ENCODE data around the gene MYL4. TPM values are rescaled to one million over a fixed set of nuclear protein-coding genes. Genes with fewer than 3 reads are reported as not detected.

Gene MYL4
- total and polyA plus RNA-seq, 10 of the 15 experiments (the other 5 are each of a cell fraction or from before 2014, with no cell fraction given), result 0.23 to 1.6 (median 0.58) TPM; not detected in 3

DNA sequence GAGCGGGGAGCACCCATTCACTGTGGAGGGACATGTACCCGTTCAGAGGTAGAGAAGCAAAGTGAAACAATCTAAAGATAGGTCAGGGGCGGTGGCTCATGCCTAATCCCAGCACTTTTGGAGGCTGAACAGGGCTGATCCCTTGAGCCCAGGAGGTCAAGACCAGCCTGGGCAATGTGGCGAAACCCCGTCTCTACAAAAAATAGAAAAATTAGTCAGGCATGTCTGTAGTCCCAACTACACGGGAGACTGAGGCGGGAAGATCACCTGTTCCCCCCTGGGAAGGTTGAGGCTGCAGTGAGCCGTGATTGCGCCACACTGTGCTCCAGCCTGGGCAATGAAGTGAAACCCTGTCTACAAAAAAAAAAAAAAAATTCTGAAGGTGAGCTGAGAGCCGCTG, 21.7 kb downstream of the MYL4 start:
- no peaks in the 10 kb centered on the region for H3K79me2 ChIP-seq (ENCODE audit: control insufficient read depth, insufficient read depth, low read length)
- DNase-seq (ENCODE audit: low read depth, low spot score) (peak; percentile 24), FAIRE-seq (no peak), ATAC-seq (peak; percentile 75)
- H3K4me1 ChIP-seq (ENCODE audit: control insufficient read depth, insufficient read depth, low read length), result peaks cover 18% of the 10 kb centered on the region
- peak overlapping the region; percentile 73 for H3K4me2 ChIP-seq (ENCODE audit: control insufficient read depth, insufficient read depth)
- peak overlapping the region; percentile 37 for H3K4me3 ChIP-seq
- no peaks in the 10 kb centered on the region for H3K36me3 ChIP-seq (ENCODE audit: control insufficient read depth in 2 of 2, insufficient read depth in 2 of 2, low read length in 1 of 2)
- no peaks in the 10 kb centered on the region; the same call in 2 of the 3 replicates for H3K9me3 ChIP-seq (replicated peaks; ENCODE audit: control insufficient read depth, insufficient read depth, low read length)
- CTCF ChIA-PET, result interaction anchor here (0.6 to 4.8 kb wide), 23 partner anchors 10 to 1182 kb away, joined by 3 to 227 read pairs (median 6); partner anchors contain the start of genes EFCAB13 and MYL4
- intact Hi-C loops (cut with micrococcal nuclease; ENCODE audit: unreplicated experiment), result loop anchor here (1.0 to 2.0 kb wide), 5 partner anchors 24 to 384 kb away; no protein-coding TSS in a partner anchor
- WGBS (ENCODE audit: insufficient coverage, insufficient replicate concordance, low lambda C conversion rate, missing lambda C conversion rate), result under 1% methylated on average over 10 of the region's 10 CpGs
- H3K9ac ChIP-seq (ENCODE audit: control insufficient read depth, insufficient read depth, low read length), result peak overlapping the region; percentile 19
- no peak overlapping the region; the same call in 1 of the 2 replicates for H3K27ac ChIP-seq (ENCODE audit: control insufficient read depth, insufficient read depth)
- in situ Hi-C loops (cut with MboI), result loop anchor here (5.0 kb wide), 2 partner anchors 81 to 381 kb away; no protein-coding TSS in a partner anchor
- no peaks in the 10 kb centered on the region for H4K20me1 ChIP-seq (ENCODE audit: control insufficient read depth, insufficient read depth)
- peak overlapping the region; percentile 56 for H2AFZ ChIP-seq (ENCODE audit: control insufficient read depth, low read depth, low read length)
- RAD21 ChIA-PET (ENCODE audit: unreplicated experiment), result interaction anchor here (0.7 to 4.5 kb wide), 20 partner anchors 10 to 385 kb away, joined by 3 to 158 read pairs (median 8); partner anchors contain the start of genes EFCAB13, ITGB3 and MYL4
- POLR2A ChIA-PET, result interaction anchor here (0.6 to 3.7 kb wide), 12 partner anchors 10 to 1653 kb away, joined by 3 to 32 read pairs (median 3); partner anchors contain the start of gene EFCAB13
- SMC1A ChIA-PET (ENCODE audit: uncharacterized antibody, unreplicated experiment), result interaction anchor here (0.6 to 5.8 kb wide), 21 partner anchors 10 to 486 kb away, joined by 3 to 175 read pairs (median 10); partner anchors contain the start of genes EFCAB13 and MYL4
- no peaks in the 10 kb centered on the region; a peak in 1 of 4 replicates for H3K27me3 ChIP-seq (replicated peaks in 1 of 2; ENCODE audit: control insufficient read depth in 2 of 2, insufficient read depth in 2 of 2, low read length in 1 of 2)
- BruUV-seq (replicated peaks), result TSS peak; percentile 88
- TF ChIP-seq IRF5 (IDR thresholded peaks at IDR 0.05; ENCODE audit: borderline replicate concordance) (no peak), USF1 (IDR thresholded peaks at IDR 0.05; ENCODE audit: borderline replicate concordance, extremely low read length, insufficient read depth, low read depth, low read length) (no peak), CEBPB (IDR thresholded peaks at IDR 0.05; ENCODE audit: borderline replicate concordance in 1 of 2, low read depth in 2 of 2, low read length in 2 of 2) (peak in 1 of 2 experiments; percentile 48; a peak in 1 of 4 replicates), SUPT20H (IDR thresholded peaks at IDR 0.05; ENCODE audit: borderline replicate concordance, control insufficient read depth, low read depth, low read length) (no peak), MYB (IDR thresholded peaks at IDR 0.05; ENCODE audit: borderline replicate concordance, low read depth, low read length) (no peak), ETV6 (conservative IDR thresholded peaks at IDR 0.05 in 1 of 2, IDR thresholded peaks at IDR 0.05 in 1 of 2; ENCODE audit: borderline replicate concordance in 1 of 2, low read depth in 1 of 2) (no peak), SREBF1 (IDR thresholded peaks at IDR 0.05; ENCODE audit: low read length) (no peak), MEF2A (IDR thresholded peaks at IDR 0.05; ENCODE audit: insufficient read depth, low read depth, low read length) (no peak), IKZF1 (conservative IDR thresholded peaks at IDR 0.05) (peak; percentile 22; the same call in 1 of the 2 replicates), ZNF384 (IDR thresholded peaks at IDR 0.05; ENCODE audit: borderline replicate concordance, low read depth, low read length) (peak; percentile 52; the same call in 1 of the 2 replicates)
- TF ChIP-seq, protein P1, sequence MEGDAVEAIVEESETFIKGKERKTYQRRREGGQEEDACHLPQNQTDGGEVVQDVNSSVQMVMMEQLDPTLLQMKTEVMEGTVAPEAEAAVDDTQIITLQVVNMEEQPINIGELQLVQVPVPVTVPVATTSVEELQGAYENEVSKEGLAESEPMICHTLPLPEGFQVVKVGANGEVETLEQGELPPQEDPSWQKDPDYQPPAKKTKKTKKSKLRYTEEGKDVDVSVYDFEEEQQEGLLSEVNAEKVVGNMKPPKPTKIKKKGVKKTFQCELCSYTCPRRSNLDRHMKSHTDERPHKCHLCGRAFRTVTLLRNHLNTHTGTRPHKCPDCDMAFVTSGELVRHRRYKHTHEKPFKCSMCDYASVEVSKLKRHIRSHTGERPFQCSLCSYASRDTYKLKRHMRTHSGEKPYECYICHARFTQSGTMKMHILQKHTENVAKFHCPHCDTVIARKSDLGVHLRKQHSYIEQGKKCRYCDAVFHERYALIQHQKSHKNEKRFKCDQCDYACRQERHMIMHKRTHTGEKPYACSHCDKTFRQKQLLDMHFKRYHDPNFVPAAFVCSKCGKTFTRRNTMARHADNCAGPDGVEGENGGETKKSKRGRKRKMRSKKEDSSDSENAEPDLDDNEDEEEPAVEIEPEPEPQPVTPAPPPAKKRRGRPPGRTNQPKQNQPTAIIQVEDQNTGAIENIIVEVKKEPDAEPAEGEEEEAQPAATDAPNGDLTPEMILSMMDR (IDR thresholded peaks at IDR 0.05 in 2 of 3, conservative IDR thresholded peaks at IDR 0.05 in 1 of 3; ENCODE audit: control insufficient read depth in 2 of 3, extremely low read depth in 1 of 3, insufficient read depth in 1 of 3, low read depth in 3 of 3, low read length in 3 of 3), result no peak
- TF ChIP-seq, protein P2, sequence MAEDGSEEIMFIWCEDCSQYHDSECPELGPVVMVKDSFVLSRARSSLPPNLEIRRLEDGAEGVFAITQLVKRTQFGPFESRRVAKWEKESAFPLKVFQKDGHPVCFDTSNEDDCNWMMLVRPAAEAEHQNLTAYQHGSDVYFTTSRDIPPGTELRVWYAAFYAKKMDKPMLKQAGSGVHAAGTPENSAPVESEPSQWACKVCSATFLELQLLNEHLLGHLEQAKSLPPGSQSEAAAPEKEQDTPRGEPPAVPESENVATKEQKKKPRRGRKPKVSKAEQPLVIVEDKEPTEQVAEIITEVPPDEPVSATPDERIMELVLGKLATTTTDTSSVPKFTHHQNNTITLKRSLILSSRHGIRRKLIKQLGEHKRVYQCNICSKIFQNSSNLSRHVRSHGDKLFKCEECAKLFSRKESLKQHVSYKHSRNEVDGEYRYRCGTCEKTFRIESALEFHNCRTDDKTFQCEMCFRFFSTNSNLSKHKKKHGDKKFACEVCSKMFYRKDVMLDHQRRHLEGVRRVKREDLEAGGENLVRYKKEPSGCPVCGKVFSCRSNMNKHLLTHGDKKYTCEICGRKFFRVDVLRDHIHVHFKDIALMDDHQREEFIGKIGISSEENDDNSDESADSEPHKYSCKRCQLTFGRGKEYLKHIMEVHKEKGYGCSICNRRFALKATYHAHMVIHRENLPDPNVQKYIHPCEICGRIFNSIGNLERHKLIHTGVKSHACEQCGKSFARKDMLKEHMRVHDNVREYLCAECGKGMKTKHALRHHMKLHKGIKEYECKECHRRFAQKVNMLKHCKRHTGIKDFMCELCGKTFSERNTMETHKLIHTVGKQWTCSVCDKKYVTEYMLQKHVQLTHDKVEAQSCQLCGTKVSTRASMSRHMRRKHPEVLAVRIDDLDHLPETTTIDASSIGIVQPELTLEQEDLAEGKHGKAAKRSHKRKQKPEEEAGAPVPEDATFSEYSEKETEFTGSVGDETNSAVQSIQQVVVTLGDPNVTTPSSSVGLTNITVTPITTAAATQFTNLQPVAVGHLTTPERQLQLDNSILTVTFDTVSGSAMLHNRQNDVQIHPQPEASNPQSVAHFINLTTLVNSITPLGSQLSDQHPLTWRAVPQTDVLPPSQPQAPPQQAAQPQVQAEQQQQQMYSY (CRISPR knock-in tag; IDR thresholded peaks at IDR 0.05), result no peak

All from GM12878 (cell line).